ENCODE measurements around the gene NACC2. TPM values are rescaled to one million over a fixed set of nuclear protein-coding genes. Genes with fewer than 3 reads are reported as not detected.

The NACC2 gene
- polyA plus RNA-seq, 1 of the 3 experiments (the other 2 are of a cell fraction): 22.1 TPM

DNA sequence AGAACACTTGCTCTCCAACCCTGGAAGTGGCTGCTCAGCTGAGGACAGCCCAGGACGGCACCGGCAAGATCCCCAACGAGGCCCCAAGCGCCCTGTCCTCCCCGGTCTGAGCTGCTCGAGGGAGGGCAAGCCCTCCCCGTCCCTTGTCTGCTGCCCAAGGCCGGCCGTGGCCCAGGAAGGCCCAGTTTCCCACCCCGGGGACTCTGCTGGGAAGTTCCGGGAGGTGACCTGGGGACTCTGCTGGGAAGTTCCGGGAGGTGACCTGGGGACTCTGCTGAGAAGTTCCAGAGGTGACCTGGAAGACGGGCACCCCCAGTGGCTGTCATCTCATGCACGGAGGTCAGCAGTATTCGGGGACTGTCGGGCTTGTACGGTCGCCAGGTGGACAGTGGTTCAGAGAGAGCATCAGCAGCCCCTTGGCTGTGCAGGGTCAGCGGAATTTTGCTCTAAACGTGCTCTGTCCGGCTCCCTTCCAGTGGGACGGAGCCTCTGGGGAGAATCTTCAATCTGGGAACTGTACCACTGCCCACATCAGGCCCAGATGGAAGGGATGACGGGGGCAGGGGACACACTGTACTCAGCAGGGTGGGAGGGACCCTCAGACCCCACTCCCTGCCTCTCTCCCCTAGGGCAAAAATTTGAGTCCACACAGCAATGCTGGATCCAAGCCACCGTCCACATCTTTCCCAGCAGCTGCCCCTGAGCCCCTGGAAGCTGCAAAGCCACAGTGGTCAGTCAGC is 7.2 kb downstream of the NACC2 start (continued):
- TF ChIP-seq, protein P1, sequence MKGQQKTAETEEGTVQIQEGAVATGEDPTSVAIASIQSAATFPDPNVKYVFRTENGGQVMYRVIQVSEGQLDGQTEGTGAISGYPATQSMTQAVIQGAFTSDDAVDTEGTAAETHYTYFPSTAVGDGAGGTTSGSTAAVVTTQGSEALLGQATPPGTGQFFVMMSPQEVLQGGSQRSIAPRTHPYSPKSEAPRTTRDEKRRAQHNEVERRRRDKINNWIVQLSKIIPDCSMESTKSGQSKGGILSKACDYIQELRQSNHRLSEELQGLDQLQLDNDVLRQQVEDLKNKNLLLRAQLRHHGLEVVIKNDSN (IDR thresholded peaks at IDR 0.05; ENCODE audit: borderline replicate concordance, low read depth): no peak
- no peak for TF ChIP-seq EP300 (IDR thresholded peaks at IDR 0.05; ENCODE audit: borderline replicate concordance in 1 of 2, low read depth in 1 of 2, low read length in 1 of 2)
- TF ChIP-seq RFX5 (IDR thresholded peaks at IDR 0.05; ENCODE audit: low read length): no peak
- no peak for TF ChIP-seq JUND (IDR thresholded peaks at IDR 0.05)
- TF ChIP-seq FOXJ3 (CRISPR knock-in tag; IDR thresholded peaks at IDR 0.05): no peak

DNA sequence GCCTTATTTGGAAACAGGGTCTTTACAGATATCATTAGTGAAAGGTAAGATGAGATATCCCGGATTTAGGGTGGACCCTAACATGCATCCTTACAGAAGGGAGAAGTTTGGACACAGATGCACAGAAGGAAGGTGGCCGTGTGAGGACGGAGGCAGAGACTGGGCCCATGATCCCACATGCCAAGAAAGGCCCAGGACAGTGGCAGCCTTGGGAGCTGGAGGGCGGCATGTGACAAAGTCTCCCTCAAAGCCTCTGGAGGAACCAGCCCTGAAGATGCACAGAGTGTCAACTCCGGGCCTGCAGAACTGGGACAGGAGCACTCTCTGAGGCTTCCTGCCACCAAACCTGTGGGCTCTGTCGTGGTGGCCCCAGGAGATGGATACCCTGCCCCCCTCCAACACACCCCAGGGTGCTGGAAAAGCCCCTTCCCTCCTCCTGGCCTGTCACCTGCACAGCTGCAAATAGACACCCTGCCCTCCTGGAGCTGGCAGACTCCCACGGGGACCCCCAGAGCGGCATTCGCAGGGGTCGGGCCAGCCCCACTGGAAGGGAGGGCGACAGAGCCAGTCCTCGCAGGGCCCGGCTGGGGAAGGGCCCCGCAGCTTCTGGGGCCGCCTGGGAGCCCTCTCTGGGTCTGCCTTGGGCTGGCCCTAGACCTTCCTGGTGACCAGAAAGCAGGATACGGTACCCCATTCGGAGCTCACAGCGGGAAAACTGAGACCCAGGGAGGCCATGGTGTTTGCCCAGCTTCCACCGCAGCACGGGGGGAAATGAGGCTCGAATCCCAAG is 7.9 kb downstream of the NACC2 start:
- TF ChIP-seq RCOR1 (IDR thresholded peaks at IDR 0.05; ENCODE audit: low read length) (no peak), FOXM1 (IDR thresholded peaks at IDR 0.05; ENCODE audit: low read depth) (no peak), GABPA (IDR thresholded peaks at IDR 0.05; ENCODE audit: low read depth) (no peak), TAF1 (IDR thresholded peaks at IDR 0.05; ENCODE audit: borderline replicate concordance, low read depth, low read length) (no peak), FOSL2 (IDR thresholded peaks at IDR 0.05; ENCODE audit: borderline replicate concordance, low read depth) (no peak), SIN3A (IDR thresholded peaks at IDR 0.05; ENCODE audit: borderline replicate concordance, low read depth, low read length) (no peak), GATA2 (CRISPR knock-in tag; IDR thresholded peaks at IDR 0.05) (no peak), NFIC (IDR thresholded peaks at IDR 0.05; ENCODE audit: borderline replicate concordance) (no peak), MXI1 (IDR thresholded peaks at IDR 0.05; ENCODE audit: low read depth, low read length) (no peak), POLR2AphosphoS5 (IDR thresholded peaks at IDR 0.05; ENCODE audit: low read depth, low read length) (no peak), TCF12 (IDR thresholded peaks at IDR 0.05) (no peak)
- TF ChIP-seq, protein P2, sequence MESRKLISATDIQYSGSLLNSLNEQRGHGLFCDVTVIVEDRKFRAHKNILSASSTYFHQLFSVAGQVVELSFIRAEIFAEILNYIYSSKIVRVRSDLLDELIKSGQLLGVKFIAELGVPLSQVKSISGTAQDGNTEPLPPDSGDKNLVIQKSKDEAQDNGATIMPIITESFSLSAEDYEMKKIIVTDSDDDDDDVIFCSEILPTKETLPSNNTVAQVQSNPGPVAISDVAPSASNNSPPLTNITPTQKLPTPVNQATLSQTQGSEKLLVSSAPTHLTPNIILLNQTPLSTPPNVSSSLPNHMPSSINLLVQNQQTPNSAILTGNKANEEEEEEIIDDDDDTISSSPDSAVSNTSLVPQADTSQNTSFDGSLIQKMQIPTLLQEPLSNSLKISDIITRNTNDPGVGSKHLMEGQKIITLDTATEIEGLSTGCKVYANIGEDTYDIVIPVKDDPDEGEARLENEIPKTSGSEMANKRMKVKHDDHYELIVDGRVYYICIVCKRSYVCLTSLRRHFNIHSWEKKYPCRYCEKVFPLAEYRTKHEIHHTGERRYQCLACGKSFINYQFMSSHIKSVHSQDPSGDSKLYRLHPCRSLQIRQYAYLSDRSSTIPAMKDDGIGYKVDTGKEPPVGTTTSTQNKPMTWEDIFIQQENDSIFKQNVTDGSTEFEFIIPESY (IDR thresholded peaks at IDR 0.05; ENCODE audit: borderline replicate concordance, low read depth): no peak
- TF ChIP-seq, protein P1 (IDR thresholded peaks at IDR 0.05; ENCODE audit: borderline replicate concordance, low read depth): no peak
- TF ChIP-seq, protein P3, sequence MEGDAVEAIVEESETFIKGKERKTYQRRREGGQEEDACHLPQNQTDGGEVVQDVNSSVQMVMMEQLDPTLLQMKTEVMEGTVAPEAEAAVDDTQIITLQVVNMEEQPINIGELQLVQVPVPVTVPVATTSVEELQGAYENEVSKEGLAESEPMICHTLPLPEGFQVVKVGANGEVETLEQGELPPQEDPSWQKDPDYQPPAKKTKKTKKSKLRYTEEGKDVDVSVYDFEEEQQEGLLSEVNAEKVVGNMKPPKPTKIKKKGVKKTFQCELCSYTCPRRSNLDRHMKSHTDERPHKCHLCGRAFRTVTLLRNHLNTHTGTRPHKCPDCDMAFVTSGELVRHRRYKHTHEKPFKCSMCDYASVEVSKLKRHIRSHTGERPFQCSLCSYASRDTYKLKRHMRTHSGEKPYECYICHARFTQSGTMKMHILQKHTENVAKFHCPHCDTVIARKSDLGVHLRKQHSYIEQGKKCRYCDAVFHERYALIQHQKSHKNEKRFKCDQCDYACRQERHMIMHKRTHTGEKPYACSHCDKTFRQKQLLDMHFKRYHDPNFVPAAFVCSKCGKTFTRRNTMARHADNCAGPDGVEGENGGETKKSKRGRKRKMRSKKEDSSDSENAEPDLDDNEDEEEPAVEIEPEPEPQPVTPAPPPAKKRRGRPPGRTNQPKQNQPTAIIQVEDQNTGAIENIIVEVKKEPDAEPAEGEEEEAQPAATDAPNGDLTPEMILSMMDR (IDR thresholded peaks at IDR 0.05): no peak
- TF ChIP-seq, protein P4, sequence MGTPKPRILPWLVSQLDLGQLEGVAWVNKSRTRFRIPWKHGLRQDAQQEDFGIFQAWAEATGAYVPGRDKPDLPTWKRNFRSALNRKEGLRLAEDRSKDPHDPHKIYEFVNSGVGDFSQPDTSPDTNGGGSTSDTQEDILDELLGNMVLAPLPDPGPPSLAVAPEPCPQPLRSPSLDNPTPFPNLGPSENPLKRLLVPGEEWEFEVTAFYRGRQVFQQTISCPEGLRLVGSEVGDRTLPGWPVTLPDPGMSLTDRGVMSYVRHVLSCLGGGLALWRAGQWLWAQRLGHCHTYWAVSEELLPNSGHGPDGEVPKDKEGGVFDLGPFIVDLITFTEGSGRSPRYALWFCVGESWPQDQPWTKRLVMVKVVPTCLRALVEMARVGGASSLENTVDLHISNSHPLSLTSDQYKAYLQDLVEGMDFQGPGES (IDR thresholded peaks at IDR 0.05; ENCODE audit: low read depth, low read length): no peak
- CTCF ChIA-PET: interaction anchor here (1.8 to 3.3 kb wide), 2 partner anchors 36 to 120 kb away, joined by 6 to 20 read pairs; no protein-coding TSS in a partner anchor
- peak; percentile 28 for DNase-seq
- WGBS (ENCODE audit: low lambda C conversion rate): 91% methylated on average over 8 of the region's 21 CpGs
- Histone ChIP-seq H3K27me3 (ENCODE audit: insufficient read depth) (no peaks in the 10 kb centered on the region), H3K9me2 (no peaks in the 10 kb centered on the region), H3K4me2 (no peak overlapping the region), H3K4me1 (ENCODE audit: control insufficient read depth in 1 of 2, insufficient read depth in 2 of 2, low read depth in 1 of 2, low read length in 1 of 2) (peaks cover 28 to 37% of the 10 kb centered on the region in 2 experiments; a peak in 3 of 4 replicates), H3F3A (replicated peaks; ENCODE audit: insufficient read depth) (peaks cover 7% of the 10 kb centered on the region), H3K36me3 (replicated peaks in 1 of 2; ENCODE audit: control insufficient read depth in 1 of 2, insufficient read depth in 2 of 2, low read length in 1 of 2) (peaks cover 0 to 8% of the 10 kb centered on the region in 2 experiments), H2AFZ (ENCODE audit: low read depth) (no peak overlapping the region), H4K20me1 (ENCODE audit: insufficient read depth) (peaks cover 97% of the 10 kb centered on the region), H3K27ac (ENCODE audit: low read depth in 2 of 2, low read length in 1 of 2) (no peak overlapping the region), H3K79me2 (ENCODE audit: insufficient read depth) (peaks cover 81% of the 10 kb centered on the region), H3K4me3 (ENCODE audit: low read depth in 2 of 2, low read length in 1 of 2) (no peak overlapping the region), H3K9me3 (no peaks in the 10 kb centered on the region), H3K9ac (no peak overlapping the region)
- POLR2A ChIA-PET: interaction anchor here (0.6 kb wide), 1 partner anchor 44 kb away, joined by 3 read pairs; no protein-coding TSS in a partner anchor
